Right lobe of liver (tissue), 4 donors: ENCODE measurements around the gene ZNF738.
"Not testable (repeated sequence)": the region's sequence is repeated elsewhere in the genome, so short reads cannot be mapped to it uniquely, and the experiment has no call there.

Experiments
- POLR2A ChIP-seq: fragments of 450-650 bp; IDR thresholded peaks from one replicate; pipeline ENCODE4 v1.6.1; 2017; ENCODE audit warnings: antibody characterized with exemption, mild to moderate bottlenecking
- TF ChIP-seq, protein P1 (sequence below), 4 donors: fragments of 200-600 bp in 3 of 4; fragments of 450-650 bp in 1 of 4; IDR thresholded peaks; one replicate each; pipeline versions ENCODE4 v1.5.1 to v1.8.0; 2016 to 2022; ENCODE audit warnings: antibody characterized with exemption in 4 of 4, mild to moderate bottlenecking in 2 of 4
- donor health status: DM: no; HTN: no; CAD: no.
- donor health status: DM: no; HTN: no; CAD: no.
- donor health status: DM: no; HTN: yes; CAD: no.

DNA sequence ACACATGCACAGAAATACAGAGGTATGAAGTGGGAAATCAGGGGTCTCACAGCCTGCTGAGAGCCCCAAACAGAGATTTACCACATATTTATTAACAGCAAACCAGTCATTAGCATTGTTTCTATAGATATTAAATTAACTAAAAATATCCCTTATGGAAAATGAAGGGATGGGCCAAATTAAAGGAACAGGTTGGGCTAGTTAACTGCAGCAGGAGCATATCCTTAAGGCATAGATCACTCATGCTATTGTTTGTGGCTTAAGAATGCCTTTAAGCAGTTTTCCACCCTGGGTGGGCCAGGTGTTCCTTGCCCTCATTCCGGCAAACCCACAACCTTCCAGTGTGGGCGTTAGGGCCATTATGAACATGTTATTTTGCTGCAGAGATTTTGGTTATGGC lies 14.0 kb upstream of the ZNF738 start:
- TF ChIP-seq, protein P1, sequence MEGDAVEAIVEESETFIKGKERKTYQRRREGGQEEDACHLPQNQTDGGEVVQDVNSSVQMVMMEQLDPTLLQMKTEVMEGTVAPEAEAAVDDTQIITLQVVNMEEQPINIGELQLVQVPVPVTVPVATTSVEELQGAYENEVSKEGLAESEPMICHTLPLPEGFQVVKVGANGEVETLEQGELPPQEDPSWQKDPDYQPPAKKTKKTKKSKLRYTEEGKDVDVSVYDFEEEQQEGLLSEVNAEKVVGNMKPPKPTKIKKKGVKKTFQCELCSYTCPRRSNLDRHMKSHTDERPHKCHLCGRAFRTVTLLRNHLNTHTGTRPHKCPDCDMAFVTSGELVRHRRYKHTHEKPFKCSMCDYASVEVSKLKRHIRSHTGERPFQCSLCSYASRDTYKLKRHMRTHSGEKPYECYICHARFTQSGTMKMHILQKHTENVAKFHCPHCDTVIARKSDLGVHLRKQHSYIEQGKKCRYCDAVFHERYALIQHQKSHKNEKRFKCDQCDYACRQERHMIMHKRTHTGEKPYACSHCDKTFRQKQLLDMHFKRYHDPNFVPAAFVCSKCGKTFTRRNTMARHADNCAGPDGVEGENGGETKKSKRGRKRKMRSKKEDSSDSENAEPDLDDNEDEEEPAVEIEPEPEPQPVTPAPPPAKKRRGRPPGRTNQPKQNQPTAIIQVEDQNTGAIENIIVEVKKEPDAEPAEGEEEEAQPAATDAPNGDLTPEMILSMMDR (IDR thresholded peaks at IDR 0.05), result not testable (repeated sequence)
- TF ChIP-seq POLR2A, result not testable (repeated sequence)
